ENCODE measurements around the gene SLC9A7.

Gene SLC9A7

DNA sequence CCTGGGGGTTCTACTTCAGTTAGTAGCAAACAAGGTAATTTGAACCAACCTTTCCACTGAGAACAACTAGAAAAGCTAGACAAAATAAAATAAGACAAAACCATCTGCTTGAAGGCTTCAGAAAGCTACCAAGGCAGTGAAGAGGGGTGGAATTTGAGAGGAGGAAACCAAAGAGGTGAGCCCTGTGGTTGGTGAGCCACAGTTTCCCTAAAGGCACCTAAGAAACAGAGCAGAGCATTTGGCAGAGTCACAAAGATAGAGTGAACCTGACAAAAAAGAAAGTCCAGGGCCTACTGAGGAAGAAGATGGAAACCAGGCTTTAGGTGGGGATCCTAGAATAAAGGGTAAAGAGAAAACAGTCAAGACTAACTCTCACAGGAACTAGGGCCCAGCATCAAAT, 141.0 kb downstream of the SLC9A7 start:
- Histone ChIP-seq H3K9me3 (ENCODE audit: control insufficient read depth, low read length) (no peaks in the 10 kb centered on the region), H3K36me3 (ENCODE audit: control insufficient read depth, insufficient read depth, low read length) (no peaks in the 10 kb centered on the region), H3K4me1 (ENCODE audit: control insufficient read depth, insufficient read depth, low read length) (no peaks in the 10 kb centered on the region), H3K27ac (ENCODE audit: insufficient read depth, low read depth, low read length, poor library complexity, severe bottlenecking) (no peak overlapping the region), H3K27me3 (ENCODE audit: control insufficient read depth, insufficient read depth, low read length, poor library complexity, severe bottlenecking) (no peaks in the 10 kb centered on the region), H3K4me3 (ENCODE audit: insufficient read depth, low read depth, low read length) (no peak overlapping the region)

GRCh38 chrX:46611658-46612362, 147.1 kb downstream of the SLC9A7 start:
- Histone ChIP-seq H3K36me3 (ENCODE audit: control insufficient read depth, insufficient read depth, low read length) (no peaks in the 10 kb centered on the region), H3K9me3 (ENCODE audit: control insufficient read depth, low read length) (no peaks in the 10 kb centered on the region), H3K4me3 (ENCODE audit: insufficient read depth, low read depth, low read length) (no peak overlapping the region), H3K27me3 (ENCODE audit: control insufficient read depth, insufficient read depth, low read length, poor library complexity, severe bottlenecking) (no peaks in the 10 kb centered on the region), H3K27ac (ENCODE audit: insufficient read depth, low read depth, low read length, poor library complexity, severe bottlenecking) (no peak overlapping the region), H3K4me1 (ENCODE audit: control insufficient read depth, insufficient read depth, low read length) (no peaks in the 10 kb centered on the region)
- WGBS, 2 experiments = 93 to 95% methylated on average over 12 to 13 of the region's 13 CpGs

GRCh38 chrX:46610070-46610658, 148.8 kb downstream of the SLC9A7 start:
- H3K27ac ChIP-seq (ENCODE audit: insufficient read depth, low read depth, low read length, poor library complexity, severe bottlenecking) = no peak overlapping the region
- no peaks in the 10 kb centered on the region for H3K27me3 ChIP-seq (ENCODE audit: control insufficient read depth, insufficient read depth, low read length, poor library complexity, severe bottlenecking)
- 84 to 95% methylated on average over 5 of the region's 5 CpGs for WGBS, 2 experiments
- no peaks in the 10 kb centered on the region for H3K9me3 ChIP-seq (ENCODE audit: control insufficient read depth, low read length)
- no peaks in the 10 kb centered on the region for H3K36me3 ChIP-seq (ENCODE audit: control insufficient read depth, insufficient read depth, low read length)
- H3K4me1 ChIP-seq (ENCODE audit: control insufficient read depth, insufficient read depth, low read length) = no peaks in the 10 kb centered on the region
- H3K4me3 ChIP-seq (ENCODE audit: insufficient read depth, low read depth, low read length) = no peak overlapping the region

GRCh38 chrX:46607916-46608315, 151.0 kb downstream of the SLC9A7 start:
- Histone ChIP-seq H3K36me3 (ENCODE audit: control insufficient read depth, insufficient read depth, low read length) (no peaks in the 10 kb centered on the region), H3K27me3 (ENCODE audit: control insufficient read depth, insufficient read depth, low read length, poor library complexity, severe bottlenecking) (no peaks in the 10 kb centered on the region)
- whole genome bisulfite sequencing, 2 experiments = 76 to 79% methylated on average over 11 of the region's 11 CpGs

DNA sequence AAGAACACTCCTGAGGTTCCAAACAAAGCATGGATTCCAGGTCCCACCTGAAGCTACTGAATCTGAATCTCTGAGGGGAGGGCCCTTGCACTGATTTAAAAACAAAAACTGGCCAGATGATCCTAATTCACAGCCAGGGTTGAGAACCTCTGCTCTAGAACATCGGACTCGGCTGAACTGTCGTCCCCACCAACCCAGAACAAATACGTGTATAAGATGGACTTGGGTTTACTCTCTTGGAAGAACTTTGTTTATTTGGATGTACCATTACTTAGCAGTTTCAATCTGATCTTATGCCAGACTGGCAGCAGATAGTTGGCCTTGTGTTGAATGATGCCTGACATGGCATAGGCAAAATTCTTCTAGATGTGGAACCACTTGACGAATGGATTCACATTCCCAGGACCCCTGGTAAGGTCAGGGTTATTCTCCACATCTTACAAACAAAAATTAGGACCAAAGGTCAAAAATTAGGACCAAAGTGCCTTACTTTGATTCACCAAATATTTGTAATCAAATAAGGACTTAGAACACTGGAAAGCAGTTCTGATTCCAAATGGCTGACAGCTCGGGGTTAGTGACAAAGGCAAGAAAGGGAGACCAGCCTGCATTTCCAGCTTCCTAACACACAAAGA, 156.3 kb downstream of the SLC9A7 start:
- Histone ChIP-seq H3K36me3 (ENCODE audit: control insufficient read depth, insufficient read depth, low read length) (no peaks in the 10 kb centered on the region), H3K4me1 (ENCODE audit: control insufficient read depth, insufficient read depth, low read length) (no peaks in the 10 kb centered on the region), H3K27ac (ENCODE audit: insufficient read depth, low read depth, low read length, poor library complexity, severe bottlenecking) (no peak overlapping the region), H3K4me3 (ENCODE audit: insufficient read depth, low read depth, low read length) (no peak overlapping the region), H3K27me3 (ENCODE audit: control insufficient read depth, insufficient read depth, low read length, poor library complexity, severe bottlenecking) (no peaks in the 10 kb centered on the region), H3K9me3 (ENCODE audit: control insufficient read depth, low read length) (no peaks in the 10 kb centered on the region)
- 93 to 96% methylated on average over 6 of the region's 6 CpGs for WGBS, 2 experiments

More at GRCh38 chrX:46607916-46608315, 151.0 kb downstream of the SLC9A7 start:
- no peaks in the 10 kb centered on the region for H3K9me3 ChIP-seq (ENCODE audit: control insufficient read depth, low read length)
- H3K27ac ChIP-seq (ENCODE audit: insufficient read depth, low read depth, low read length, poor library complexity, severe bottlenecking) = no peak overlapping the region
- H3K4me1 ChIP-seq (ENCODE audit: control insufficient read depth, insufficient read depth, low read length) = no peaks in the 10 kb centered on the region
- no peak overlapping the region for H3K4me3 ChIP-seq (ENCODE audit: insufficient read depth, low read depth, low read length)

GRCh38 chrX:46601283-46601682, 157.6 kb downstream of the SLC9A7 start:
- Histone ChIP-seq H3K4me1 (ENCODE audit: control insufficient read depth, insufficient read depth, low read length) (no peaks in the 10 kb centered on the region), H3K4me3 (ENCODE audit: insufficient read depth, low read depth, low read length) (no peak overlapping the region), H3K9me3 (ENCODE audit: control insufficient read depth, low read length) (no peaks in the 10 kb centered on the region), H3K27me3 (ENCODE audit: control insufficient read depth, insufficient read depth, low read length, poor library complexity, severe bottlenecking) (no peaks in the 10 kb centered on the region), H3K36me3 (ENCODE audit: control insufficient read depth, insufficient read depth, low read length) (no peaks in the 10 kb centered on the region), H3K27ac (ENCODE audit: insufficient read depth, low read depth, low read length, poor library complexity, severe bottlenecking) (no peak overlapping the region)
- 78 to 79% methylated on average over 5 to 6 of the region's 6 CpGs for WGBS, 2 experiments

DNA sequence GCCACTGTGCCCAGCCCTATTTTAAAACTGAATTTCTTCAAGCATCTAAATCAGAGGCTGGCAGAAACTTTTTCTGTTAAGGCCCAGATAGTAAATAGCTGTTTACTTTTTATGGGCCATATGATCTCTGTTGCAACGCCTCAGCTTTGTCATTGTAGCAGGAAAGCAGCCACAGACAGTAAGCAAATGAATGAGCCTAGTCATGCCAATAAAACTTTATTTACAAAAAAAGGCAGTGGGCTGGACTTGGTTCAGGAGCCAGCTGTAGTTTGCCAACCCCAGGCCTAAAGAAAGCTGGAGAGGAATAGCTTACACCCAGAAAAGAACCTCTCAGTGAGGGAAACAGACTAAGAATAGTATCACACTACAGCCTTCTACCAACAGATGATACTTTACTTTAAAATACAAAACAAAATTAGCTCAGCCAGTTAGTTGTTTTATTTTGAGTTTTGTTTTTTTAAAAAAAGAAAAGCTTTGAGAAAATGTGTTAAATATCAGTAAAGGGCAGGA, 159.8 kb downstream of the SLC9A7 start:
- Histone ChIP-seq H3K9me3 (ENCODE audit: control insufficient read depth, low read length) (no peaks in the 10 kb centered on the region), H3K27ac (ENCODE audit: insufficient read depth, low read depth, low read length, poor library complexity, severe bottlenecking) (no peak overlapping the region), H3K27me3 (ENCODE audit: control insufficient read depth, insufficient read depth, low read length, poor library complexity, severe bottlenecking) (no peaks in the 10 kb centered on the region), H3K4me1 (ENCODE audit: control insufficient read depth, insufficient read depth, low read length) (no peaks in the 10 kb centered on the region), H3K4me3 (ENCODE audit: insufficient read depth, low read depth, low read length) (no peak overlapping the region), H3K36me3 (ENCODE audit: control insufficient read depth, insufficient read depth, low read length) (no peaks in the 10 kb centered on the region)
- 0% methylated on average over 1 of the region's 1 CpG; no CpG with 5 or more reads in 1 of the 2 experiments for WGBS, 2 experiments

- H3K36me3 ChIP-seq (ENCODE audit: control insufficient read depth, insufficient read depth, low read length) = no peaks in the 10 kb centered on the region
- no peaks in the 10 kb centered on the region for H3K27me3 ChIP-seq (ENCODE audit: control insufficient read depth, insufficient read depth, low read length, poor library complexity, severe bottlenecking)
- no peak overlapping the region for H3K4me3 ChIP-seq (ENCODE audit: insufficient read depth, low read depth, low read length)
- no peak overlapping the region for H3K27ac ChIP-seq (ENCODE audit: insufficient read depth, low read depth, low read length, poor library complexity, severe bottlenecking)
- no peaks in the 10 kb centered on the region for H3K9me3 ChIP-seq (ENCODE audit: control insufficient read depth, low read length)
- H3K4me1 ChIP-seq (ENCODE audit: control insufficient read depth, insufficient read depth, low read length) = no peaks in the 10 kb centered on the region
- WGBS, 2 experiments = 89 to 93% methylated on average over 5 of the region's 6 CpGs
Observed at GRCh38 chrX:46597771-46598170, 161.1 kb downstream of the SLC9A7 start.

GRCh38 chrX:46597208-46597607, 161.7 kb downstream of the SLC9A7 start:
- no peak overlapping the region for H3K27ac ChIP-seq (ENCODE audit: insufficient read depth, low read depth, low read length, poor library complexity, severe bottlenecking)

DNA sequence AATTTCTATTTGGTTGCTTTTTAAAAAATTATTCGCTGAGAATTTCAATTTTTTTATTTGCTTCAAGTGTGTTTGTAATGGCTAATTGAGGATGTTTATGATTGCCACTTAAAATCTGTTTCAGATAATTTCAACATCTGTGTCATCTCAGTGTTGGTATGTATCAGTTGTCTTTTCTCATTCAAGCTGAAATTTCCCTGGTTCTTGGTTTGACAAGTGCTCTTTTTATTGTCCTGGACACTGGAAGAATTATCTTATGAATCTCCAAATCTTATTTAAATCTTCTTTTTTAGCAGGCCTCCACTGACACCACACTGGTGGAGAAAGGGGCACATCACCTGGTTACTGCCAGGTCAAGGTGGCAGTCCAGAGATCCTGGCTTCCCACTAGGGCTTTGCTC, 163.8 kb downstream of the SLC9A7 start:
- H3K4me3 ChIP-seq (ENCODE audit: insufficient read depth, low read depth, low read length) = no peak overlapping the region
- no peak overlapping the region for H3K27ac ChIP-seq (ENCODE audit: insufficient read depth, low read depth, low read length, poor library complexity, severe bottlenecking)
- H3K4me1 ChIP-seq (ENCODE audit: control insufficient read depth, insufficient read depth, low read length) = no peaks in the 10 kb centered on the region
- H3K27me3 ChIP-seq (ENCODE audit: control insufficient read depth, insufficient read depth, low read length, poor library complexity, severe bottlenecking) = no peaks in the 10 kb centered on the region
- no peaks in the 10 kb centered on the region for H3K9me3 ChIP-seq (ENCODE audit: control insufficient read depth, low read length)
- H3K36me3 ChIP-seq (ENCODE audit: control insufficient read depth, insufficient read depth, low read length) = no peaks in the 10 kb centered on the region
- WGBS, 2 experiments = 92% methylated on average over 1 of the region's 1 CpG; no CpG with 5 or more reads in 1 of the 2 experiments

More at GRCh38 chrX:46597208-46597607, 161.7 kb downstream of the SLC9A7 start:
- no peaks in the 10 kb centered on the region for H3K36me3 ChIP-seq (ENCODE audit: control insufficient read depth, insufficient read depth, low read length)
- 88 to 98% methylated on average over 4 to 8 of the region's 8 CpGs for WGBS, 2 experiments
- no peaks in the 10 kb centered on the region for H3K27me3 ChIP-seq (ENCODE audit: control insufficient read depth, insufficient read depth, low read length, poor library complexity, severe bottlenecking)
- H3K4me3 ChIP-seq (ENCODE audit: insufficient read depth, low read depth, low read length) = no peak overlapping the region
- no peaks in the 10 kb centered on the region for H3K4me1 ChIP-seq (ENCODE audit: control insufficient read depth, insufficient read depth, low read length)
- no peaks in the 10 kb centered on the region for H3K9me3 ChIP-seq (ENCODE audit: control insufficient read depth, low read length)
